ENCODE measurements around the gene SFMBT2.
"Not testable (repeated sequence)": the region's sequence is repeated elsewhere in the genome, so short reads cannot be mapped to it uniquely, and the experiment has no call there.

Gene SFMBT2

DNA sequence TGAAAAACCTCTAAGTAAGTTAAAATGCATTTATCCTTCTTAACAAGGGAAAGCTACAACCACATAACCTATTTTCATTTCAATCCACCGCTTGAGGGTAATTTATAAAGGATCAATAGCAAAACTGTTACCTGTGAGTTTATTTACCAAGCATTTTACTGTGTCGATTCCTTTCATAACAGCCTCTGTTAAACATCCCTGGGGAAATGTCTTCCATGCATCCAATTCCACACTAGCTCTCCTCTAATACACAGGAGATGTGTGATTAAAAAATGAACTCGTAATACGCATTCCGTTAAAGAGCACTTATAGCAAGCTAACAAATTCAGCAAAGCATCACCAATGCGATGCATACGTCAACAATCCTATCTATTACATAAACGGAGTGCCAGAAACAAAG lies 185.7 kb downstream of the SFMBT2 start:
- DNase-seq (ENCODE audit: low read depth): no peak

DNA sequence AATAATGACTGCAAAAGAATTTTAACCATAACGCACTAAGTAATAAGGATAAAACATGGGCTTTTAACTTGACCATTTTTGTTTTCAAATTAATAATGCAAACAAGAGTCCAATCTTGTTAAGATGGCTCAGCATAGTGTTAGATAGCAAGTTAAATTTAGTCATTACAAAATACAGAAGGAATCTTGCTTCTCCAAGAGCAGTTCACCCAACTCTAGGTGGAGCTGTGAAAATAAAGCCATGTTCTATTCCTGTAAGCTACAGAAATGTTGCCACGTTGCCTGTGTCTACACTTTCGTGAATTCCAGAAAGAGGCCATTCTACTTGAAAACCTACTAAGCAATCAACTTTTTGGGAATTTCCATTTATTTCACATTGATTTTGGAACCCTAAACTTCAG lies 191.9 kb downstream of the SFMBT2 start:
- DNase-seq (ENCODE audit: low read depth): no peak

DNA sequence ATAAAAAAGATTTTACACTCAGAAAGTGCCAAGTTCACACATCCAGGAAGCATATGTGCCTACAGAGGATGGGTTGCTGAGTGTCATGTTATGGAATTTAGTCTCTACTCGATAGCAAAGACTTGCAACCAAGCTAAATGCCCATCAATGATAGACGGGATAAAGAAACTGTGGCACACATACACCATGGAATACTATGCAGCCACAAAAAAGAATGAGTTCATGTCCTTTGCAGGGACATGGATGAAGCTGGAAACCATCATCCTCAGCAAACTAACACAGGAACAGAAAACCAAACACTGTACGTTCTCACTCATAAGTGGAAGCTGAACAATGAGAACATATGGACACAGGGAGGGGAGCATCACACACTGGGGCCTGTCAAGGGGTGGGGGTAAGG lies 198.1 kb downstream of the SFMBT2 start:
- not testable (repeated sequence) for DNase-seq (ENCODE audit: low read depth)

DNA sequence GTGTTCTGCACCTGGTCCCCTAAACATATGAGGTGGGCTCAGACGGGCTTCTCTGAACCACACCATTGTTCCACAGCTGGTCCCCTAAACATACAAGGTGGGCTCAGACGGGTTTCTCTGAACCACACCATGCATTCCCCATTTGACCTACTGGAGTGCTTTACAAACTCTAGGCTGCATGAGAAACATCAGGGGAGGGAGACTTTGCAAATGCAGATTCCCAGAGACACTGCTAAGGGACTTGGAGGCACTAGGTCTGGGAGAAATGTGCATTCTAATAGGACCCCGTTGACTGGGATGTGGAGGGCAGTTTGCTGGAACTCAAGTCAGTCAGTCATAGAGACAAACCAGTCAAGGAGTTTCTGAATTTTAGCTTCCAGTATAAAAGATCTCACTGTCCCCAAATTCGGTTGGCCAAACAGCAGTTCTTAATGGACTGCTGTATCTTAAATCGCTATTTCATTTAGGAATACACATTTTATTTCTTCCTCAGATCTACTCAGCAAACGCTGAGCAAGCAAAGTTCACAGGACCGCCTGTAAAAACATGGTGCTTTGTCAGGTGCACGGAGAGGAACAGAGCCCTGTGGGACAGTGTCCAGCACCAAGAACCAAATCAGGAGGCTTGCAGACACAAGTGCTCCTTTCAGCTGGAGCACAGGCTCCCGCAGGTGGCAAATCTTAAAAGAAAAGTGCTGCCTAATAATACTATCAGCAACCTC lies 198.8 kb downstream of the SFMBT2 start:
- DNase-seq (ENCODE audit: low read depth): no peak

DNA sequence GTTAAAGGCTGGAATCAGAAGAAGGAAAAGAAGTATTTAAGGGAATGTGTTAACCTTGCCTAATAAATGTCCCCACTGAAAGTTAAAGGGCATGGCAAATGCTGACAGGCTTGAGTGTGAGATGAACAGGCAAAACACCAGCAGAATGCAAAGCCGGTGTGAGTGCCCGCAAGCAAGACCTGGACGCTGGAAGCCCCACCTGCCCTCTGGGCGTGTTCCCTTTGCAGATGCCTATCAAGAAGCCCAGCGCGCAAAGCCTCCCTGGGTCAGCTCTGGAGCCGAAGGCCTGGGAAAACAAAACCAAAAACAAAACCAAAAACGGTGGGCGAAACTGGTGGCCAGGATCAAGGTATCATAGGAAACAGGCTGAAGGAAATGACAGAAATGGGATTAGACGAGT lies 200.3 kb downstream of the SFMBT2 start:
- no peak for DNase-seq (ENCODE audit: low read depth)

DNA sequence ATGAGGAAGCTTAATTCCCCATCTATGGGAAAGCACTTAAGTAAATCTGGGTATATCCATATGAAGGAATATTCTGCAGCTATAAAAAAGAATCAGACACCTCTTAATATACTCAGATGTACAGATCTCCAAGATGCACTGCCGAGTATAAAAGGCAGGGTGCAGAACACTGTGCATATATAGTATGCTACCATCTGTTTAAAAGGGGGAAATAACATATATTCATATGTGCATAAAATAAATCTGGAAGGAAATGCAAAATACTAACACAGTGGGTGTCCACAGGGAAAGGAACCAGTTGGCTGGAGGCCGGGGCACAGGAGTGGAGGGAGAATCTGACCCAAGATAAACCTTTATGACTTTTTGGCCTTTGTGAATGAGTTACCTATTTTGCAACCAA lies 201.4 kb downstream of the SFMBT2 start:
- DNase-seq (ENCODE audit: low read depth): no peak

DNA sequence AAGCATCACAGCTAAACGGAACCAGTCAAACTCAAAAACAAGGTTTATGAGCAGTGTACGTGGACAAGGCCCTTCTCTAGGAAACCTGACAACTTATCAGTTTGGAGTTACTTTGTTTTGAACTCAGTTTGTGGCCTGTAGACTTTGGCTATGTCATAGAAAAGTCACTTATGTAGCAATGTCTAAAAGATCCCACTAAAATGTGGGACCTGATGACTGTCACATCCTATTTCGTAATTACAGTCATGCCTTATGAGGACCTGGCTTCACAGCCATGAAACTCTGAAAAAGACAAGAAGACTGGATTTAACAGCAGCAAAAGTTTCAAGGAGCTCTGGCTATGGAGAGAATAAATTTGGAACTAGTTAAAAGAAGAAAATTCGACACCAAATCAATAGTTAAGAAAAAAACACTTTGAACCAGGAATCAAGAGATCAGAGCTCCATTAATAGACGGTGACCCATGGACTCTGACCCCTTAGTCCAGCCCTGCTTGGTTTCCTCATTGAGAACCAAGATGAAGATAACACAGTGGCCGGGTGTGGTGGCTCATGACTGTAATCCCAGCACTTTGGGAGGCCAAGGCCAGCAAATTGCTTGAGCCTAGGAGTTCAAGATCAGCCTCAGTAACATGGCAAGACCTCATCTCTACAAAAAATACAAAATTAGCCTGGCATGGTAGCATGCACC lies 204.3 kb downstream of the SFMBT2 start:
- no peak for DNase-seq (ENCODE audit: low read depth)

DNA sequence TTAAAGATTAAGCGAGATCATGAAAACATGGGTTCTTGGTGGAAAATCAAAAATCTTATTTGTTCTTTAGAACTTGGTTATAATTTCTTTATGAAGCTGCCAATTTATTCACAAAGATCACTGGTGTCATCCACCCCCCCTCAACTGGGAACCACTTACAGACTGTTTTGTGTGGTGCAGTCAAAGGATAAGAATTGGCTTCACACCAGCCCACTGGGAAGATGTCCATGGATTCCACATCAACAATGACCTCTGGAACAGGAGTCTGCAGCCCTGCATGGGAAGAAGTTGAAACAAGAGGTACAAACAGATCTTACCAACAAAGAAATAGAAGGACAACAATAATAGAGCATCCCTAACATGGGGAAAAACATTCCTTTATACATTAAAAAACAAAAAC lies 205.2 kb downstream of the SFMBT2 start:
- no peak for DNase-seq (ENCODE audit: low read depth)

DNA sequence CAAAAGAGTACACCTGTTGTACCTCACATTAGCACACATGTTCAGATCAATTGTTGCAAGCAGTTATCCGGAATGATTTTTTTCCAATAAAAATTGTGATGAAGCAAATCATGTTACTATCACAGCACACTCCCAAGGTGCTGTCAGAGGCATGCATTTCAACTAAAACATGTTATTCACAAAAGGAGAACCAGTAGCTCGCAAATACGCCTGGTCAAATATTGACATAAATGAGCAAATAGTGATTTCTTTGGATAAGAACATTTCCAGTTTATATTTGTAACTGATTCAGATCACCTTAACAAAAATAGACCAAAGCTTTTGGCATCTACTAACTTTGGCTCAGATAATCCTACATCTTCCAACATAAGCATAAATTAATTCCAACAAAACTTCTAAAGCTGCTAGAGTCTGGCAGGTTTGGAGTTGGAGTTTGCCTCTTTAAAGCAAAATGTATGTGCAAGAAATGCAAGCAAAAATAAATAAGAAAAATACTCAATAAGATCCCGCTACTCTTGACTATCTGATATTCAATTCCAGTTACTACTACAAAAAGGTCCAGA lies 208.0 kb downstream of the SFMBT2 start:
- no peak for DNase-seq (ENCODE audit: low read depth)

DNA sequence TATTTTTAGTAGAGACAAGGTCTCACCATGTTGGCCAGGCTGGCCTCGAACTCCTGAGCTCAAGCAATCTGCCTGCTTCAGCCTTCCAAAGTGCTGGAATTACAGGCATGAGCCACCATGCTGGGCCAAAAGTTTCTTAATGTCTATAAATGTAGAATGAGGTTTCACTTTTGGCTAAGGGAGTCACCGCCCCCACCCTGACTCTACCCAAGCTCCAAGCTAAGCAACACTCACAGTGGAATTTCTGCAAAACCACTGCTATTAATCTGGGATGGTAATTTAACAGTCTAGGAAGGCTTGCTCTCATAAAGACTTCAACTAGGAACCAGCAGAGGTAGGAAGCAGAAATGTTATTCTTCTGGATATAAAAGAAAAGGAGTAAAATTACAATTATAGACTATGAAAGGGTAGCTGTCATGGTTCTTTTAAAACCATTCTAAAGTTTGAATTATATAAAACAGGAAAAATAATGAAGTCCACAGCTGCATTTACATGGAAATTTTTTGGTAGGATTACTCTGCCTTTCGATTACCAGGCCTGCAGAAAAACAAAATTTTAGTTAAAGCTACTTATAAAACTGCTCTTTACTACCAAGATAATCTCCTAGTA lies 211.6 kb downstream of the SFMBT2 start:
- DNase-seq (ENCODE audit: low read depth): no peak

DNA sequence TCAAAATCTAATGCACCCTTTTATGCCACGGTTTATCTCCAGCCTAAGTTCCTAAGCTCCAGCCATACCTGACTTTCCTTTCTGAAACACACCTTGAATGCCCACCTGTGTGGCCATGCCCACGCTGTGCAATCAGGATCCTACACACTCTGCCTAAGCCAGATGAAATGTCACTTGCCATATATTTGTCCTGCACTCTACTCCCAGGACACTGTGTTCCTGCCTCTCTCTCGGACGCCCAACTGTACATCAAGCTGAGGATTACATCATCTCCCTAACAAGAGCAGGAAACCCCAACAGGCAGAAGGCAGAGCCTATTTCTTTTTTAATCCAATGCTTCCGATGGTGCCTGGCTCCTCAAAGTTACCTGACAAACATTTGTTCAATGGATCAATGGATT lies 214.6 kb downstream of the SFMBT2 start:
- no peak for DNase-seq (ENCODE audit: low read depth)

DNA sequence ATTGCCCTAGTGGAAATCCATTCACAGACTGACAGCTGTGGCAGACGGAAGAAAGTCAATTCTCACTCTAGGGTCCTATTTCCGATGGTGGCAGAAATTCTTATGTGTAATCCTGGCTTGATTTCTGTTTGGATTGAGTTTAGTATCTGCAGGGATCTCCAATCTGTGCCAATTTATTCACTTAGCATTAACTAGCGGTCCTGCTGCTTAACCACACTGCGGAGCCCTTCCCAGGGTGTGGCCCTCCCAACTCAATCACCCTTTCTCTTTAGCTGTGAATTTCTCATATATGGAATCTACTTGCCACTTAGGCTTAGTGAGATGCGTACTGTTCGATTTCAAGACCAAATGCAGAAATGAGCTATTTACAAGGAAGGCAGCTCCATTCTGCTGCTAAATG lies 215.7 kb downstream of the SFMBT2 start:
- no peak for DNase-seq (ENCODE audit: low read depth)

DNA sequence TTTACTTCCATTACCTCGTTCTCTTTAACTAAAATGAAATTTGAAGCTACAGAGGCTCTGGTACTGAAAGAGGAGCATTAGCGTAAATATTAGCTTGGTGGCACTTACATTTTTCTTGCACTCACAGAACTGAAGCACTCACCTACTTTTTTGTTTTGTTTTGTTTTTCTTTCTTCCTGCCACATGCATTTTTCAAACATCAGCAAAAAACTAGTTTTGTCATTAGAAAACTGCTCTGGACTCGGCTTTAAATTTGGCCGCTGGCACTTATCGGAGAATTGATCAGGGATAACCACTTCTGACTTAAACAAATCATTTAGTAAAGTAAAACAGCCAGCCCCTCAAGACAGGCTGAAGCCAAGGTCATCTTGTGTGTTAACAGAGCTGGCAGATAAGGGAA lies 216.3 kb downstream of the SFMBT2 start:
- DNase-seq (ENCODE audit: low read depth): no peak

DNA sequence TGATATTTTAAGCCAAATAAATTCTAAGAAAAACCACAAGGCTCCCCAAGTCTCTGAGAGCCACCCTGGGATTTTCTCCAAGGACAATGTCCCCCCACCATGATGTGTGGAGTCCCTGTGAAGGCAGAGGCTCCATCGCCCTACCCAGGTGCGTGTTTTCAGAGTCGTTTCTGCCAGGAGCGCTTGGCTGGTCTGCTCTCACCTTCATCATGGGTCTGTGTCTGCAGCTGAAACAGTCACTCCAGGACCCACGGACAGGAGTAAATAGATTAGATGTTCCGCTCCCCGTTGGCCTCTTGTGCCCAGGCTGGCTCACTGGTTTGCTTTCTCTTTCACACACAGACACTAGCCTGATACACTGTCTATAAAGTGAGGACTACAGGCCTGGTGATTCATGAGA lies 217.5 kb downstream of the SFMBT2 start:
- peak; percentile 18 for DNase-seq (ENCODE audit: low read depth)

DNA sequence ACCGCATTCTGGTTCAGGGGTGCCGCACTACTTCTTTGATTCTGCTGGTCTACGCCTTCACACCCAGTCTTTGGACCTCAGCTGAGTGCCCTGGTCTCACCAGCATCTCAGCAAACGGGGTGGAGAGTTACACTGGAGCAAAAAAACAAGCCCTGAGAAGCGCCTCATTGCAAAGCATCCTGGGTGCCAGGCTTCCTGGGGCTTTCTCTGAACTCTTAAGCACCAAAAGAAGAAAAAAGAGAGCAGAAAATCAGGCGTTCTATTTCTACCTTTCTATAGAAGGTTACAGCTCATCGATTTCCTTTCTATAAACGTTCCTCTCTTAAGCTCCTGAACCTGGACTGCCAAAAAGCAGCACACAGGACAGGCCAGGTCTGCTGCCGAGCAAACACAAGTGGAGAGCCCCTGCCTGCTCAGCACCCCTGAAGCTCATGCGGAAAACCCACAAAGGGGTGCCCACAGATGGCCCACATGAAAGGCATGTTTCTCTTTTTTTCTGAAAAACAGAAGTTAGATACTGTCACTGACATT lies 217.9 kb downstream of the SFMBT2 start:
- peak; percentile 18 for DNase-seq (ENCODE audit: low read depth)

DNA sequence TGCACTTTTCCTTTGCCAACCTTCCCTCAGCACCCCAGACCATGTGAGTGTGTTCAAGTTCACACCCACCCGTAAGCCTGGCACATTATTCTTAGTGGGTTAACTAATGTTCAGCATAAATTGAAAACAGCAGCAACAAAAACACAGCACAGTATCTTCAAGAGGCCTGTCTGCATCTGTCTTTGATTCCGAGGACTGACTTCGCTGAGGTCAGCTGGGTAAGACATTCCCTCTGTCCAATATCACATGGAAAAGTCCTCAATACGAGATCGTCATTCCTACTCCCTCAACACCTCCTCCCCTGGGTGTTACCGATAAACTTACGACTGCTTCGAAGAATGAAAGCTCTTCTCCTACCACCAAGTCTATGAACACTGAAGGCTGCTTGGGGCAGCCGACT lies 218.8 kb downstream of the SFMBT2 start:
- DNase-seq (ENCODE audit: low read depth): no peak

DNA sequence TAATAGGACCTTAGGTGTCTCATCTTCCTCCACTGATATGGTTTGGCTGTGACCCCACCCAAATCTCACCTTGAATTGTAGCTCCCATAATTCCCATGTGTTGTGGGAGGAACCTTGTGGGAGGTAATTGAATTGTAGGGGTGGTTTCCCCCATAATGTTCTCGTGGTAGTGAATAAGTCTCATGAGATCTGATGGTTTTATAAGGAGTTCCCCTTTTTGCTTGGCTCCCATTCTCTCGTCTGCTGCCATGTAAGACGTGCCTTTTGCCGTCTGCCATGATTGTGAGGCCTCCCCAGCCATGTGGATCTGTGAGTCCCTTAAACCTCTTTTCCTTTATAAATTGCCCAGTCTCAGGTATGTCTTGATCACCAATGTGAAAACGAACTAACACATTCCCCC lies 220.1 kb downstream of the SFMBT2 start:
- DNase-seq (ENCODE audit: low read depth): not testable (repeated sequence)

DNA sequence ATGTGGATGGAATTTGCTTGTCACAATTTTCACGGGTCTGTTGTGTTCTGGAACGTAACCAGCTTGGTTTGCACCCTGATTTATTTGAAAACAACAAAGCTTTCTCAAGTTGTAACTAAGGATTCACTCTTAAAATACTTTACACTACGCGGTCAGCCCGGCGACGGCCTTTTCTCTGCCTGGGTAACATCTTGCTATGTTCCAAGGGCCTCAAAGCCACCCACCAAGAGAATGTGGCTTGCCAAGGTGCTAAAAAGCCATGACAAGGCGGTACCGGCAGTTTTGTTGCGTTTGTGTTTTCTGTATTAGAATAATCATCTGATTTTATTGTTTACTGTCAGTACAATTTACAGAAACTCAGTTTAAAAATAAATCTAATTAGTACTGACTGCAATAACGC lies 220.9 kb downstream of the SFMBT2 start:
- DNase-seq (ENCODE audit: low read depth): no peak

DNA sequence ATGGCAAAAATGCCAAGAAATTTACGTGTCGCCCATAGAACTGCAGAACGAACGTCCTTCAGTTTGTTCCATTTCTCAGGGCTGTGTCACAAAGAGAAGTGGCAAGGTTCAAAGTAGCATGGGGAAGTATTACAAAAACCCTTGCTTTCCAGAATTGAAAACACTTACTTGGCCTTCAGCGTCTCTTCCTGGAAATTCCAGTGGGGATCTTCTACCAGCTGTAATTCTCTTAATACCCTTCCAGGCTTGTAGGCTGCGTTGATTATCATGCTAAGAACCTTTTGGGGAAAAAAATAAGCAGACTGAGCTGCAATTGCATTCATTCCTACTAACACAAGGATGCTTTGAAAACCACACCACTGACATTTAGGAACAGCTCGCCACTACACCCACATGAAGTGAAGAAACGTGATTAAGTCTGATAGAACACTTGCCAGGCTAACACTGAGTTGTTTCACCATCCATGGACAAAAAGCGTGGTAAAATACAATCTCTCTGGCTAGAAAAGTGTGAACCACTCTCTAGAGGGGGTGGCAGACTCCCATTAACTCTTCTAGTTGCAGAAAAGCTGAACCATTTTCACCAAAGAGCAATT lies 222.3 kb downstream of the SFMBT2 start:
- no peak for DNase-seq (ENCODE audit: low read depth)

DNA sequence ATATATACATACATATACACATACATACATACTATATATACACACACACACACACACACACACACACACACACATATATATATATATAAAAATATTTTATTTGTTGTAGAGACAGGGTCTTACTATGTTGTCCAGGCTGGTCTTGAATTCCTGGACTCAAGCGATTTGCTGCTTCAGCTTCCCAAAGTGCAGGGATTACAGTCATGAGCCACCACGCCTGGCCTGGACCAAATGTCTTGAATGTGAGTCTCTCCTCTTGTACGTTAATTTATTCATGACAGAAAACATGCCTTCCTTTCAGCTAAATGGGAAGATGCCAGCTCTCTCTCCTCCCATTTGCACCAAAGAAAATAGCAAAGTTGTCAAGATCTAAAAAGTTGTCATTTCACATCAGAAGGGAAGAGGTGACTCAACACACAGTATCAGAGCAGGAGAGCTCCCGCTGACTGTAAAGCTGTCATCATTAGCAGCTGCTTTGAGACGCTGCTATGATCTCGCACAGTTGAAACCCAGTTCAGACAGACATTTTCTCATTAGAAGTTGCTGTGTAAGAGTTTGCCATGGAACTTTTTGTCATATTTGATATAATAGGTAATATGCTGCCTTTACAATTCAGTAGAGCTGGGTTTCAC lies 224.3 kb downstream of the SFMBT2 start:
- no peak for DNase-seq (ENCODE audit: low read depth)

DNA sequence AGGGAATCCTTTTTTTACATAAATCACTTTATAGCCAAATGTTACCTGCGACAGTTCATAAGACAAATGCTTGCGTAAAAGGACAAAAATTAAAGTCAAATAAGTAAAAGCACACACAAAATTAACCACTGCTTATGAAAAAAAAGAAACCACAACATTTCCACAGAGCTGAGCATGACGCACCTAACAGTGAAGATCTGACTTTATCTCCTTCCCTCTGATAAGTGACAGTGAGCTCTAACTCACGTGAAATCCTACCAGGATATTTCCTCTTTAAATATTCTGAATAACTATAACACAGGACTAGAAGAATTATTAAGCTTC lies 225.5 kb downstream of the SFMBT2 start:
- DNase-seq (ENCODE audit: low read depth): no peak

DNA sequence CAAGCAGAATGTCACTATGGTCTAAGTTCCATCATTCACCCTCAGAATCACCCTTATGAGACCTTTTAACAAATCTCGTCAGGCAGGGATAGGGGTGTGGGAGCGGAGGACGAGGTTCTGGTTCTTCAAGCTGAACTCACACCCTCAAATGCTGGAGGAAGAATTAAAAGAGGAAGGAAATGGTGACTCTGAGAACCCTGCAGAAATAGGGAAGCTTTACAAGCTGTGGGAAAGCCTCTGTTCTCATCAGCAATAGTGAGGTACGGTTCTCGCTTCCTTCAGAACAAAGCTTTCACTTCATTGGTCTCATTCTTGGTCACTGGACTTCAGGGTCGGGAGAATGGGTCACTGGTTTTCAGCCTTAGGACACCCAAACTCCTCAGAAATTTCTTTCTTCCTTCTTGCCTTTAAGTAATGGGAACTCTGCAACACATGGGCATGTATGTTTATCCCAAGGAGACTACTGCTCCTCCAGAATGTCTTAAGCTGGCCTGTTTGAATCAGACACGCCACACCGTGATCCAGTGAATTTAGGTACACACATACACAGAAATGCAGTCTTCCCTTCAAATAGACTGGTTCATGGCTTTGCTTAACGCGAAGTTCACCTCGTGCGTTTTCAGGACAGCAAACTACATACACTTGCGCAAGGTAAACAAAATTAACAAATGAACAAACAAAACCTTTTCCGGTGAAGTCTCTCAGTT lies 226.0 kb downstream of the SFMBT2 start:
- no peak for DNase-seq (ENCODE audit: low read depth)

All from stimulated activated CD8-positive, alpha-beta memory T cell treated with anti-CD3 and anti-CD28 coated beads, Interleukin-7, amount 100 ng/mL, for 24 hours (primary cell).